ENCODE measurements around the gene OSBPL3.

DNA sequence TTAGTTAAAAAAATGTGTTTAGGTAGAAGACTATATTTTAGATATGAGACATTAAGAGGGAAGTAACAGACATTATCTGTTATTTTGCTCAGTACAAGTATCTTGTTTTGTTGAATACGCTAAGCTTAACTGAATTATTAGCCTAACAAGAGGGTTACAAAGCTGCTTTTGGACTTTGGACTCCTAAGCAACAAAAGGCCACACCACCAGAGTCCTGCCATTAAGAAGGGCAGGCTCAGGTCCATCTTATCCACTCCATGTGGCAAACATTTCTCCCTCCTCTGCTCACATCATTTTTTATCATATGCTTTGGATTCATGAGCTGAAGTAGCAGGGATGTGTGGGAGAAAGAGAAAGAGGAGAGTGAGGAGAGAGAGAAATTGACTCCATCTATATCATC, 33.5 kb downstream of the OSBPL3 start:
- TF ChIP-seq CTCF (IDR thresholded peaks at IDR 0.05) (no peak), POLR2A (IDR thresholded peaks at IDR 0.05) (no peak)

Data from body of pancreas (tissue), 4 donors.